GM20000 (cell line): ENCODE measurements around the gene RWDD4.

ENCODE experiments used
- DNase-seq: peaks from one replicate; pipeline ENCODE4 v3.0.0; 2012; ENCODE audit warnings: low spot score
- CTCF ChIP-seq: IDR thresholded peaks from 2 replicates; pipeline ENCODE4 v1.5.1; 2012; ENCODE audit warnings: mild to moderate bottlenecking, control low read depth; ENCODE audit errors: extremely low read depth, missing control alignments

Gene RWDD4

GRCh38 chr4:183601381-183601780 is 57.6 kb downstream of the RWDD4 start:
- TF ChIP-seq CTCF, result no peak
- no peak for DNase-seq

DNA sequence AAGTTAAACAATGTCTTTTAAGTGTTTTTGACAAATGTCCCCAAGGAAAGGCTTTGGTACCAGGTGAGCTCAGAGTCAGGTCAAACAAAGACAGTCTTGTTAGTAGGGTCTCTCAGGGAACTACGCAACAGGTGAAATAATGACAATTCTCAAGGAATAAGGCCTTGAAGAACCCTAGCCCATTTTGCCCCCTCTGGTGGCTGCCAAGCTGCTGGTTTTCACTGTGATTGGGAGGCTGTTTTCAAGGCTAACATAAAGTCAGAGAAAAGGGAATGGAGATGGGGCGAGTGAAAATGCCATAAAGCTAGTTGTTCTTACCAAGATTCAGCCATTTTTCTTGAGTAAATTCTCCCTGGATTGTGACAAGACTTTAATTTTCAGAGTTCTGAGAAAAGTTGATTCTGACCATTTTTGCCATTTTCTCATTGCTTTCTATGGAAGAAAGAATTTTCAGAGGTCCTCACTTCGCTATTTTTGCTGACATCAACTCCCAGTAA is 58.7 kb downstream of the RWDD4 start:
- no peak for DNase-seq
- no peak for TF ChIP-seq CTCF

- no peak for TF ChIP-seq CTCF
- no peak for DNase-seq
Observed at GRCh38 chr4:183599690-183600089, 59.3 kb downstream of the RWDD4 start.

DNA sequence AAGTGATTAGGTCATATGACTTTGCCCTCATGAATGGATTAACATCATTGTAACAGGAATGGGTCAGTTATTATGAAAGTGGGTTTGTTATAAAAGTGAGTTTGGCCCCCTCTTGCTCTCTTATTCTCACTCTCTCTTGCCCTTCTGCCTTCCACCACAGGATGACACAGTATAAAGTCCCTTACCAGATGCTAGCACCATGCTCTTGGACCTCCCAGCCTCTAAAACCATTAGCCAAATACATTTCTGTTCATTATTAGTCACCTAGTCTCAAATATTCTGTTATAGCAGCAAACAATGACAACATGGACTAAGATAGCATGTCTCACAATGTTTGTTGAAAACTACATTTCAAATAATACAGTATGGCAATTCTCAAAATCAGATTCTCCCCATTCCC is 59.7 kb downstream of the RWDD4 start:
- no peak for DNase-seq
- no peak for TF ChIP-seq CTCF

DNA sequence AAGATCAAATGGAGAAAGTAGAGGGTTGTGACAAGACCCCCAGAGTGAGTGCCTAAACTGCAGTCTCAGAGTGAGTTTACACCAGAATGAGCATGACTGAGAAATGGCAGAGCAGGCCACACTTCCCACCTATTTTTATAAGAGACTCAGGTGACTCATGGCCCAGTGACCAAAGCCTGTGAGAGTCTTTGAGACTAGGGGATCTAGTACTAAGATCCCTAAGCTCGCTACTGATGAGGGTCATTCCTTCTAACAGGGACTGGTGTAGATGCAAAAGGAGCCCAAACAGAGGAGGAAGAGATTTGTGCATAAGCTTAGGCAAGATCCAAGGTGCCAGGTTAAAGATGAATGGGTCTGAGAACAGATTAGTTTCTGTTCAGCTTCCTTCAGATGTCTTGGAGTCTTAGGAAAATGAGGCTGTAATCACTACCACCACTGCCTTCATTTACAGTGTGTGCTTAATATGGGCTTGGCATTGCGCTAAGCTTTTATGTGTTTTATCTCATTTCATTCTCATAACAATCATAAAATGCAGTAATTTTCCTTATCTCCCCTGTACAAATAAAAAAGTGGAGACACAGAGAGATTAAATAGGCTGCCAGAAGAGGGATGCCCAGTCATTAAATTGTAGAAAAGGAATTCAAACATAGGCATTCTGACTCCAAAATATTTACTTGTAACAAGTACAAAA is 62.8 kb downstream of the RWDD4 start:
- DNase-seq, result no peak
- TF ChIP-seq CTCF, result no peak

- no peak for TF ChIP-seq CTCF
- no peak for DNase-seq
Observed at GRCh38 chr4:183594823-183595222, 64.2 kb downstream of the RWDD4 start.

GRCh38 chr4:183591301-183591700 is 67.7 kb downstream of the RWDD4 start:
- TF ChIP-seq CTCF, result no peak
- no peak for DNase-seq
